ENCODE data around the gene USF2. TPM values are rescaled to one million over a fixed set of nuclear protein-coding genes. Genes with fewer than 3 reads are reported as not detected.

Gene USF2
- total and polyA plus RNA-seq, 2 of the 8 experiments (the other 6 are each of a cell fraction or from before 2014, with no cell fraction given) = 74.1 to 109 TPM

- H3K4me3 ChIP-seq (ENCODE audit: extremely low read depth in 1 of 4, insufficient read depth in 2 of 4, low read depth in 3 of 4, low read length in 4 of 4) = no peak overlapping the region
- no peak overlapping the region for H3K23ac ChIP-seq (ENCODE audit: insufficient read length)
- no peak overlapping the region for H4K5ac ChIP-seq (ENCODE audit: insufficient read length, low read depth, low read length)
- no peak overlapping the region for H2BK15ac ChIP-seq (ENCODE audit: low read length)
- FAIRE-seq (no peak), DNase-seq (ENCODE audit: low read depth in 1 of 2, low spot score in 2 of 2) (no peak)
- CTCF ChIA-PET (ENCODE audit: partially characterized antibody) = interaction anchor here (0.7 to 1.5 kb wide), 10 partner anchors 10 to 239 kb away, joined by 3 to 6 read pairs (median 3); no protein-coding TSS in a partner anchor
- POLR2A ChIA-PET (ENCODE audit: partially characterized antibody) = interaction anchor here (1.3 to 1.6 kb wide), 2 partner anchors 13 to 36 kb away, joined by 3 read pairs; no protein-coding TSS in a partner anchor
- no peak overlapping the region for H4K8ac ChIP-seq (ENCODE audit: extremely low read depth, insufficient read depth, low read length)
- no peak overlapping the region for H4K91ac ChIP-seq (replicated peaks; ENCODE audit: insufficient read length, low read length)
- no peak overlapping the region for H2BK120ac ChIP-seq (replicated peaks; ENCODE audit: low read depth, low read length)
- no peak overlapping the region for H2AK5ac ChIP-seq (ENCODE audit: low read depth, low read length)
- no peaks in the 10 kb centered on the region for H3K9me3 ChIP-seq (ENCODE audit: insufficient read depth in 2 of 2, low read depth in 1 of 2, low read length in 1 of 2)
- H3K79me2 ChIP-seq (ENCODE audit: control insufficient read depth in 1 of 2, insufficient read depth in 2 of 2, low read length in 2 of 2) = no peaks in the 10 kb centered on the region
- H3K14ac ChIP-seq (ENCODE audit: insufficient read length) = no peak overlapping the region
- H3K27ac ChIP-seq (ENCODE audit: low read depth, low read length) = no peak overlapping the region
- no peak overlapping the region for H3K4me2 ChIP-seq (ENCODE audit: insufficient read depth in 1 of 2, low read depth in 2 of 2, low read length in 2 of 2)
- no peak overlapping the region for H2BK20ac ChIP-seq (ENCODE audit: low read length)
- no peak overlapping the region; a peak in 1 of 7 replicates for H3K9ac ChIP-seq (replicated peaks in 1 of 4; ENCODE audit: extremely low read depth in 1 of 4, low read depth in 3 of 4, low read length in 3 of 4)
- H3K36me3 ChIP-seq (ENCODE audit: control insufficient read depth in 2 of 4, insufficient read depth in 4 of 4, low read length in 3 of 4) = no peaks in the 10 kb centered on the region
- whole genome bisulfite sequencing, 2 experiments (ENCODE audit: extremely low coverage in 1 of 2, insufficient coverage in 1 of 2, insufficient read length in 1 of 2, insufficient replicate concordance in 2 of 2, low coverage in 1 of 2, low lambda C conversion rate in 2 of 2, missing lambda C conversion rate in 1 of 2) = 95% methylated on average over 5 of the region's 6 CpGs; no CpG with 5 or more reads in 1 of the 2 experiments
- H3K18ac ChIP-seq (ENCODE audit: extremely low read depth, low read length) = no peak overlapping the region
- H3K4me1 ChIP-seq (replicated peaks in 1 of 4; ENCODE audit: control insufficient read depth in 3 of 4, insufficient read depth in 4 of 4, low read length in 3 of 4) = peaks cover 0 to 2% (median 0%) of the 10 kb centered on the region in 4 experiments; a peak in 1 of 7 replicates
- no peak overlapping the region for H3K56ac ChIP-seq (replicated peaks; ENCODE audit: insufficient read length, low read depth, low read length)
- no peaks in the 10 kb centered on the region for H4K20me1 ChIP-seq (replicated peaks in 1 of 2; ENCODE audit: control insufficient read depth in 1 of 2, insufficient read depth in 2 of 2, low read length in 2 of 2)
- no peak overlapping the region for H2AFZ ChIP-seq (ENCODE audit: low read length)
- H2BK12ac ChIP-seq (ENCODE audit: low read depth, low read length) = peak overlapping the region; percentile 60; the same call in 1 of the 2 replicates
- no peak overlapping the region for H3K4ac ChIP-seq (replicated peaks; ENCODE audit: insufficient read length, low read depth, low read length)
- H2BK5ac ChIP-seq (ENCODE audit: low read depth, low read length) = no peak overlapping the region
- H3K23me2 ChIP-seq (ENCODE audit: low read depth, low read length) = no peaks in the 10 kb centered on the region
- no peaks in the 10 kb centered on the region for H3K27me3 ChIP-seq (replicated peaks in 1 of 4; ENCODE audit: control insufficient read depth in 3 of 4, extremely low read depth in 1 of 4, insufficient read depth in 3 of 4, low read length in 3 of 4)
- no peaks in the 10 kb centered on the region for H3K79me1 ChIP-seq (ENCODE audit: low read depth, low read length)
- TF ChIP-seq JUND (IDR thresholded peaks at IDR 0.05; ENCODE audit: low read length) (no peak), TEAD4 (IDR thresholded peaks at IDR 0.05; ENCODE audit: low read depth, low read length) (no peak), POLR2A (IDR thresholded peaks at IDR 0.05; ENCODE audit: control extremely low read depth in 1 of 2, low read depth in 2 of 2, low read length in 2 of 2) (no peak), TAF7 (optimal IDR thresholded peaks at IDR 0.05; ENCODE audit: borderline replicate concordance, low read depth, low read length) (no peak), SP2 (IDR thresholded peaks at IDR 0.05; ENCODE audit: low read length) (no peak), GTF2F1 (IDR thresholded peaks at IDR 0.05; ENCODE audit: borderline replicate concordance, low read depth, low read length) (no peak), MAFK (IDR thresholded peaks at IDR 0.05; ENCODE audit: low read depth, low read length) (no peak), CTBP2 (IDR thresholded peaks at IDR 0.05; ENCODE audit: borderline replicate concordance, insufficient read depth, insufficient read length, low read length) (no peak)
- TF ChIP-seq, protein P1, sequence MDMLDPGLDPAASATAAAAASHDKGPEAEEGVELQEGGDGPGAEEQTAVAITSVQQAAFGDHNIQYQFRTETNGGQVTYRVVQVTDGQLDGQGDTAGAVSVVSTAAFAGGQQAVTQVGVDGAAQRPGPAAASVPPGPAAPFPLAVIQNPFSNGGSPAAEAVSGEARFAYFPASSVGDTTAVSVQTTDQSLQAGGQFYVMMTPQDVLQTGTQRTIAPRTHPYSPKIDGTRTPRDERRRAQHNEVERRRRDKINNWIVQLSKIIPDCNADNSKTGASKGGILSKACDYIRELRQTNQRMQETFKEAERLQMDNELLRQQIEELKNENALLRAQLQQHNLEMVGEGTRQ (IDR thresholded peaks at IDR 0.05; ENCODE audit: low read length) = no peak
- TF ChIP-seq, protein P2, sequence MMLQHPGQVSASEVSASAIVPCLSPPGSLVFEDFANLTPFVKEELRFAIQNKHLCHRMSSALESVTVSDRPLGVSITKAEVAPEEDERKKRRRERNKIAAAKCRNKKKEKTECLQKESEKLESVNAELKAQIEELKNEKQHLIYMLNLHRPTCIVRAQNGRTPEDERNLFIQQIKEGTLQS (IDR thresholded peaks at IDR 0.05; ENCODE audit: insufficient read depth, low read depth, low read length) = no peak
Measured at GRCh38 chr19:35305181-35305580, 36.4 kb downstream of the USF2 start.

All from H1 (cell line).